T-cell (primary cell): ENCODE measurements around the gene IQGAP2. TPM values are rescaled to one million over a fixed set of nuclear protein-coding genes. Genes with fewer than 3 reads are reported as not detected.

Source experiments
- ATAC-seq, 4 experiments: fragments of 200-7000 bp in 3 of 4; fragments of 150-1000 bp in 1 of 4; cut with Tn5 transposase; replicated peaks in 1 of 4; 1 replicate in 3 of 4; 2 replicates in 1 of 4; pipeline ENCODE4 v1.10.0; 2021; ENCODE audit warnings: moderate library complexity in 3 of 4, mild to moderate bottlenecking in 2 of 4, moderate number of reproducible peaks in 1 of 4
- CTCF ChIA-PET, 2 donors: fragments of 300-600 bp; sonication (Branson Sonifier 250); formaldehyde crosslinking; loops; one replicate each; lab custom pipeline; 2022; ENCODE audit warnings: antibody characterized with exemption in 2 of 2; lab: Charles Lee
- POLR2A ChIA-PET, 2 donors: fragments of 300-600 bp; sonication (Branson Sonifier 250); formaldehyde crosslinking; loops; one replicate each; lab custom pipeline; 2022; ENCODE audit warnings: antibody characterized with exemption in 2 of 2; lab: Charles Lee
- DNase-seq, 35 experiments: peaks; one replicate each; pipeline versions ENCODE4 v3.0.0 to v3.0.0-alpha.2; 2013 to 2023
- H3K27ac ChIP-seq: one replicate; pipeline ENCODE4 v1.5.1; 2013; ENCODE audit warnings: low read length
- H3K27me3 ChIP-seq, 2 experiments: replicated peaks in 1 of 2; 1 replicate in 1 of 2; 2 replicates in 1 of 2; pipeline versions ENCODE4 v1.6.1 to v1.7.0; 2013; ENCODE audit warnings: low read length in 1 of 2, mixed read lengths in 1 of 2; ENCODE audit not compliant: control insufficient read depth in 2 of 2, insufficient read depth in 2 of 2; ENCODE audit errors: extremely low read depth in 1 of 2
- H3K36me3 ChIP-seq, 2 donors: 1 replicate in 1 of 2; 2 replicates in 1 of 2; pipeline versions ENCODE4 v1.6.1 to v1.7.0; 2013; ENCODE audit warnings: low read length in 1 of 2; ENCODE audit not compliant: control insufficient read depth in 2 of 2, insufficient read depth in 1 of 2; ENCODE audit errors: extremely low read depth in 1 of 2
- H3K4me1 ChIP-seq, 2 experiments: 1 replicate in 1 of 2; 2 replicates in 1 of 2; pipeline versions ENCODE4 v1.6.1 to v1.7.0; 2013; ENCODE audit warnings: low read length in 2 of 2, mixed read lengths in 1 of 2; ENCODE audit not compliant: insufficient read depth in 2 of 2, control insufficient read depth in 1 of 2; ENCODE audit errors: extremely low read depth in 1 of 2
- H3K4me3 ChIP-seq, 2 donors: 1 replicate in 1 of 2; 2 replicates in 1 of 2; pipeline versions ENCODE4 v1.5.1 to v1.7.0; 2013; ENCODE audit warnings: mild to moderate bottlenecking in 2 of 2, low read length in 1 of 2, moderate library complexity in 1 of 2; ENCODE audit not compliant: control insufficient read depth in 1 of 2; ENCODE audit errors: extremely low read depth in 1 of 2
- H3K9me3 ChIP-seq: 2 replicates; pipeline ENCODE4 v1.7.0; 2013
- H3K27ac Mint-ChIP-seq, 2 donors: one replicate each; pipeline ENCODE4 v1.8.0; 2020 to 2021; ENCODE audit warnings: mild to moderate bottlenecking in 2 of 2, mixed read lengths in 2 of 2
- H3K27me3 Mint-ChIP-seq, 2 donors: one replicate each; pipeline ENCODE4 v1.8.0; 2021 to 2022; ENCODE audit warnings: mixed read lengths in 2 of 2
- H3K36me3 Mint-ChIP-seq: one replicate; pipeline ENCODE4 v1.8.0; 2021; ENCODE audit warnings: mixed read lengths
- H3K4me1 Mint-ChIP-seq, 3 donors: one replicate each; pipeline ENCODE4 v1.8.0; 2020 to 2022; ENCODE audit warnings: mixed read lengths in 3 of 3, mild to moderate bottlenecking in 1 of 3
- H3K4me3 Mint-ChIP-seq, 3 donors: one replicate each; pipeline ENCODE4 v1.8.0; 2020 to 2022; ENCODE audit warnings: mild to moderate bottlenecking in 3 of 3, mixed read lengths in 3 of 3, moderate library complexity in 3 of 3
- H3K9me3 Mint-ChIP-seq, 3 donors: one replicate each; pipeline ENCODE4 v1.8.0; 2020 to 2022; ENCODE audit warnings: mixed read lengths in 3 of 3
- WGBS: methylation state at CpG from one replicate; pipeline ENCODE4 v1.1.5; 2013; ENCODE audit warnings: missing lambda C conversion rate; ENCODE audit not compliant: insufficient coverage; 5-methylcytosine and 5-hydroxymethylcytosine counted together
- total RNA-seq, 35 experiments: library from RNA in 6 of 35; stranded (reverse) in 6 of 35; fragments of 120-200 nt in 1 of 35; gene quantifications; one replicate each; pipeline versions ENCODE4 v1.2.1 to v1.2.4 and lab custom pipeline; 2013 to 2026

IQGAP2 gene
- total RNA-seq, 5 donors from 2014 or later (not counting 1 experiment from before 2014, with no cell fraction given) = 66.5 to 121 (median 72.5) TPM

- Mint-ChIP-seq H3K4me3 (no peak overlapping the region), H3K4me1 (peaks cover 0 to 9% (median 0%) of the 10 kb centered on the region in 3 donors), H3K27me3 (no peaks in the 10 kb centered on the region), H3K27ac (peak overlapping the region in 1 of 2 donors; percentile 24), H3K36me3 (peaks cover 65% of the 10 kb centered on the region), H3K9me3 (no peaks in the 10 kb centered on the region)
- ChIA-PET CTCF (interaction anchor here in 1 of 2 donors (1.6 kb wide), 1 partner anchor 90 kb away, joined by 7 read pairs; no protein-coding TSS in a partner anchor), POLR2A (interaction anchor here in 1 of 2 donors (0.6 kb wide), 1 partner anchor 540 kb away, joined by 4 read pairs; no protein-coding TSS in a partner anchor)
- DNase-seq (no peak), ATAC-seq (no peak)
- no CpG with 5 or more reads among the region's 9 CpGs for WGBS
- Histone ChIP-seq H3K27me3 (no peaks in the 10 kb centered on the region), H3K4me1 (no peaks in the 10 kb centered on the region), H3K36me3 (peaks cover 4 to 47% of the 10 kb centered on the region in 2 donors), H3K4me3 (no peak overlapping the region), H3K27ac (no peak overlapping the region), H3K9me3 (no peaks in the 10 kb centered on the region)
Observed at GRCh38 chr5:76683816-76684731, 281.0 kb downstream of the IQGAP2 start.

- no peak overlapping the region for H3K27ac Mint-ChIP-seq
- H3K4me1 Mint-ChIP-seq = peaks cover 0 to 9% (median 0%) of the 10 kb centered on the region in 3 donors
- H3K36me3 ChIP-seq = peaks cover 4 to 48% of the 10 kb centered on the region in 2 donors
Observed at GRCh38 chr5:76684756-76685519, 281.9 kb downstream of the IQGAP2 start.

GRCh38 chr5:76685704-76686103 is 282.6 kb downstream of the IQGAP2 start:
- peaks cover 4 to 53% of the 10 kb centered on the region in 2 donors for H3K36me3 ChIP-seq
- peaks cover 63% of the 10 kb centered on the region for H3K36me3 Mint-ChIP-seq

More at GRCh38 chr5:76684756-76685519, 281.9 kb downstream of the IQGAP2 start:
- Histone ChIP-seq H3K27me3 (no peaks in the 10 kb centered on the region), H3K27ac (no peak overlapping the region), H3K4me3 (no peak overlapping the region), H3K4me1 (no peaks in the 10 kb centered on the region), H3K9me3 (no peaks in the 10 kb centered on the region)
- ChIA-PET POLR2A (interaction anchor here in 1 of 2 donors (0.6 kb wide), 1 partner anchor 541 kb away, joined by 4 read pairs; no protein-coding TSS in a partner anchor), CTCF (interaction anchor here in 1 of 2 donors (1.6 kb wide), 1 partner anchor 89 kb away, joined by 7 read pairs; no protein-coding TSS in a partner anchor)
- no peak for DNase-seq
- H3K27me3 Mint-ChIP-seq = no peaks in the 10 kb centered on the region
- no peak for ATAC-seq
- 100% methylated on average over 1 of the region's 5 CpGs for WGBS
- peaks cover 63% of the 10 kb centered on the region for H3K36me3 Mint-ChIP-seq
- no peak overlapping the region for H3K4me3 Mint-ChIP-seq
- no peaks in the 10 kb centered on the region for H3K9me3 Mint-ChIP-seq

DNA sequence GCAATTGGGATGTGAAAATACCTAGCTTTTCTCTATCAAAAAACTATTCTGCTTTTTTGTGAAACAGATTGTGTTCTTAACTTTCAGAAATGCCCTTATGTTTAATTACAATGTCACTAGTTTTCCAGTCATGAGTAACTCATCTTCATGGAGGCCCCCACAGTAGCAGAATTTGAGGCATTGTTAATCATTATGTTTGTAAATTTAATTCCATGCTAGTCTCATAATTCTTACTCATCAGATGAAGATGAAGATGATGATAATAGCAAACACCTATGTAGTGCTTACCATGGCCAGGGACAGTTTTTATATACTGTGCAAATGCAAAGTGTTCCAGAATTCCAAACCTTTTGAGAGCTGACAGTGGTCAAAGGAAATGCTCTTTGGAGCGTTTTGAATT is 285.1 kb downstream of the IQGAP2 start:
- ChIA-PET POLR2A (no interaction called here), CTCF (interaction anchor here in 1 of 2 donors (1.0 kb wide), 1 partner anchor 58 kb away, joined by 5 read pairs; no protein-coding TSS in a partner anchor)
- ATAC-seq = no peak
- Histone ChIP-seq H3K27ac (no peak overlapping the region), H3K4me1 (no peaks in the 10 kb centered on the region), H3K4me3 (no peak overlapping the region), H3K9me3 (no peaks in the 10 kb centered on the region), H3K36me3 (peaks cover 4 to 62% of the 10 kb centered on the region in 2 donors), H3K27me3 (no peaks in the 10 kb centered on the region)
- Mint-ChIP-seq H3K27ac (no peak overlapping the region), H3K36me3 (peaks cover 72% of the 10 kb centered on the region), H3K9me3 (no peaks in the 10 kb centered on the region), H3K4me1 (peaks cover 0 to 5% (median 2%) of the 10 kb centered on the region in 3 donors), H3K27me3 (no peaks in the 10 kb centered on the region), H3K4me3 (no peak overlapping the region)
- no peak for DNase-seq
- WGBS = 100% methylated on average over 1 of the region's 1 CpG

More at GRCh38 chr5:76685704-76686103, 282.6 kb downstream of the IQGAP2 start:
- POLR2A ChIA-PET = no interaction called here
- no peaks in the 10 kb centered on the region for H3K9me3 Mint-ChIP-seq
- ATAC-seq = no peak
- no peaks in the 10 kb centered on the region for H3K9me3 ChIP-seq
- H3K4me1 Mint-ChIP-seq = peaks cover 0 to 5% (median 0%) of the 10 kb centered on the region in 3 donors
- DNase-seq = no peak
- H3K4me3 Mint-ChIP-seq = no peak overlapping the region
- no peaks in the 10 kb centered on the region for H3K27me3 Mint-ChIP-seq
- H3K27me3 ChIP-seq = no peaks in the 10 kb centered on the region
- CTCF ChIA-PET = no interaction called here
- WGBS = 100% methylated on average over 2 of the region's 3 CpGs
- H3K27ac Mint-ChIP-seq = no peak overlapping the region
- no peak overlapping the region for H3K4me3 ChIP-seq
- H3K27ac ChIP-seq = no peak overlapping the region
- H3K4me1 ChIP-seq = no peaks in the 10 kb centered on the region

GRCh38 chr5:76688836-76689235 is 285.8 kb downstream of the IQGAP2 start:
- Mint-ChIP-seq H3K9me3 (no peaks in the 10 kb centered on the region), H3K4me3 (no peak overlapping the region), H3K27me3 (no peaks in the 10 kb centered on the region), H3K36me3 (peaks cover 68% of the 10 kb centered on the region), H3K27ac (no peak overlapping the region), H3K4me1 (peaks cover 0 to 5% (median 2%) of the 10 kb centered on the region in 3 donors)
- no peaks in the 10 kb centered on the region for H3K9me3 ChIP-seq
- no CpG with 5 or more reads among the region's 3 CpGs for WGBS
- H3K27ac ChIP-seq = no peak overlapping the region
- H3K27me3 ChIP-seq = no peaks in the 10 kb centered on the region
- CTCF ChIA-PET = no interaction called here
- H3K36me3 ChIP-seq = peaks cover 1 to 64% of the 10 kb centered on the region in 2 donors
- H3K4me3 ChIP-seq = no peak overlapping the region
- H3K4me1 ChIP-seq = no peaks in the 10 kb centered on the region
- POLR2A ChIA-PET = interaction anchor here in 1 of 2 donors (0.7 kb wide), 1 partner anchor 32 kb away, joined by 3 read pairs; no protein-coding TSS in a partner anchor
- DNase-seq (no peak), ATAC-seq (no peak)
